ENCODE data around the gene STK17B.

DNA sequence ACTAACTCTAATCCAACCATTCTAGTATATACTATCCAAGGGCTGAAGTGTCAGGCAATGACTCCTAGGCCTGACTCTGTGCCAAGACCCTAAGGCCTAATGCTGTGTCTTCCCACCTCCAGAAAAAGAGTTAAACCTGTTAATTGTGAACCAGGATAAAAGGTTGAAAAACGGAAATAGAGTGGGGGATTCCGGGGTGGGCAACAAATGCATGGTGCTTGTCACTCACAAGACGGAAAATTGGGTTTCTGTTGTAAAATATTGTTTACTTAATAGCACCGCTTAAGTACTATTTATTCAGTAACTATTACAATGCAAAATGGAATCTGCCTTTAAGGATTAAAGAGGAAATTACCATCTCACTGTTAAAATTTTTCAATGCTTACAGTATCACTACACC is 3.2 kb downstream of the STK17B start:
- TF ChIP-seq POLR2A (IDR thresholded peaks at IDR 0.05; ENCODE audit: low read depth, low read length) (no peak), POLR2AphosphoS5 (IDR thresholded peaks at IDR 0.05; ENCODE audit: low read depth, low read length) (no peak)
